GM21381 (cell line): ENCODE measurements around the gene TBX19.

Experiments used
- ATAC-seq: cut with Tn5 transposase; IDR thresholded peaks from one replicate; pipeline ENCODE4 v1.9.1; 2021; ENCODE audit warnings: mild to moderate bottlenecking, moderate library complexity; ENCODE audit not compliant: unreplicated experiment

Gene TBX19

DNA sequence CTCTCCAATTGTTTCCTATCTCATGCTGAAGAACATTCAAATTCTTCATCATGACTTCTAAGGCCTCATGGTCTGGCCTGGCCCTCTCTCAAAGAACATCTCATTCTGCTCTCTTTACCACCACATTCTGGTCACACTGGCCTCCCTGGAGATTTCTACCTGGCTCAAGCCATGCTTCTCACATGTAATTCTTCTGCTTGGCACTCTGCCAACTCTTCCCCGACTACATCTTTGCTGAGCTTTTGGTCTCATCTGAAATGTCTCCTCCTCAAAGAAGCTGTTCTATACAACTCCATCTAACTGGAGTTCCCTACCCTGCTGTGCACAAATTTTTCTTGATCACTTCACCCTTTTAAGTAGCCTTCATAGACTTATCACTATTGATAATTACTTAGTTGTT is 1.4 kb upstream of the TBX19 start:
- no peak for ATAC-seq

DNA sequence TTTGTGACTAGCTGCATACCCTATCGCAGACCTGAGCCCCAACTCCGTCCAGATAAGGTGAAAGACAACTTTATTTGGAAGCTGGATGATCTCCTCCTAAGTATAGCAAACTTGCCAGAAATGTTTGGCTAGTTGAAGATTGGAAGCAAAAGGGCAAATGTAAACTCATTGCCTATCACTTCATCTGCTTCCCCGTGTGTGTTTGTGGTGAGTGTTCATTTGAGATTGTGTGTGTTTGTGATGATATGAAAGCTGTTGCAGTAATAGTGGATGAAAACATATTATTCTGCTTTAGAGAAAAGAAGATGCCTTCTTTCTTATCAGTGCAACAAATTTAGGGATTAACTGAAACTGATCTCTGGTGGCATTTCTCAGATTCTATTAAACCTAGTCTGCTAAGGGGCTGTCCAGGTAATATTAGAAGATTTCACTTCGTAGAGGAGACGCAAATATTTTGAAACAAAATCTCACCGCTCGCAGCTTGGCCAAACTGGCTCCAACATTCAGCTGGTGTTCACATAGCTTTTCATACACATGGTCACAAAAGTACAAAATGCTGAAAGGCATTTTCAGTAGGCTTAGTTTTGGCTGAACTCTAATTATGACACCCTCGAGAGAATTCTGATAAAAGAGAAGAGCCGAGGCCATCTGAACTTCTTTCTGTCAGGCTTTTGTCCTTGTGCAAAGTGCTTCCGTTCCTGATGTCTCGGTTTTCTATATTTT is 1.1 kb downstream of the TBX19 start:
- no peak for ATAC-seq

DNA sequence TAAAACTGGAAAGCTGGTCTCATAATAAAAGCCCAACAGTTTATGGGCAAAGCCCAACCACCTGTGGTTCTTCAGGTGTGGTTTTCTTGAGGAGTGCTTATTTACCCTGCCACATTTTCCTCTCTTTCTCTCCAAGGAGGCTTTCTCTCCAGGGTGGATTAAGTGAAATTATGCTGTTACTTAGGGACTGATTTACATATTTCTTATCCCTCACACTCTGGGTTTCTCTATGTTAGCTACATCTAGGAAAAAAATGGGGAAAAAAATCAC is 4.8 kb downstream of the TBX19 start:
- no peak for ATAC-seq

DNA sequence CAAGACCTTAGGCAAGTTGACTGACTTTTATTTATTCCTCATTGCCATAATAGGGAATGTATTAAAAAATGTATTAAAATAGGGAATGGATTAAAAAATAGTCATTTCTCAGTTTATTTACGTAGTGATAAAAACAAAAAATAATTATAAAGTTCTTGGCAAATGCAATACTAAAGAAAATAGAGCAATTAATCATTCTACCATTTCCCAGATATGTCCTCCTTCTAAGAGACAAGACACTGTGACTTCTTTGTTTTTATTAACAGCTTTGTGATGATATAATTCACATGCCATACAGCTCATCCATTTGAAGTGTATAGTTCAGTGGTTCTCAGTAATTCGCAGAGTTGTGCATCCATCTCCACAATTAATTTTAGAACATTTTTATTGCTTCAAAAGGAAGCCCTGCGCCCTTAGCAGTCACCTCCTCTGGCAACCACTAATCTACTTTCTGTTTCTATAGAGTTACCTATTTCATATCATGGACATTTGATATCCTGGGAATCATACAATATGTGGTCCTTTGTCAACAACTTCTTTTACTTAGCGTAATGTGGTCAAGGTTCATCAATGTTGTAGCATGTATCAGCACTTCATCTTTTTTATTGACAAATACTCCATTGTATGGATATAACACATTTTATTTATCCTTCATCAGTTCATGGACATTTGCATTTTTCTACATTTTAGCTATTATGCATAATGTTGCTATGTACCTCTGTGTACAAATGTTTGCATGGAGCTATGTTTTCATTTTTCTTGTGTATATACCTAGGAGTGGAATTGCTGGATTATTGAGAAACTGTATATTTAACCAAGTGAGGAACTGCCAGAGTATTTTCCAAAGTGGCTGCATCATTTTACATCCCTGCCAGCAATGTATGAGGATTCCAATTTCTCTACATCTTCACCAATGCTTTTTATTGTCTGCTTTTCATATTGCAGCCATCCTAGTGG is 5.6 kb downstream of the TBX19 start:
- ATAC-seq, result no peak

DNA sequence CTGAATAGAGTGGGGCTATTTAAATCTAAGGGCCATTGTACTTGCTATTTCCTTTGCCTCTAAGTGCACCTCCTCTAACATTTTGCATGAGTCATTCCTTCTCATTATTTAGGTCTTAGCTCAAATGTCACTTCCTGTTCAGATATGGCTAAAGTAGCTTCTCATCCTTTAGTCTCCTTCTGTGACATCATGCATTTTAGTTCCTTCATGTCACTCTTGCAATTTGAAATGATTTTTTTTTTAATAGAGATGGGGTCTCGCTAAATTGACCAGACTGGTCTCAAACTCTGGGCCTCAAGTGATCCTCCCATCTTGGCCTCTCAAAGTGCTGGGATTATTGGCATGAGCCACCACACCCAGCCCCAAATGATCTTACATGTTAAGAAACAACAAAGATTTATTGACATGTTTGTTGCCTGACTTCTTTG is 6.6 kb downstream of the TBX19 start:
- ATAC-seq, result no peak

DNA sequence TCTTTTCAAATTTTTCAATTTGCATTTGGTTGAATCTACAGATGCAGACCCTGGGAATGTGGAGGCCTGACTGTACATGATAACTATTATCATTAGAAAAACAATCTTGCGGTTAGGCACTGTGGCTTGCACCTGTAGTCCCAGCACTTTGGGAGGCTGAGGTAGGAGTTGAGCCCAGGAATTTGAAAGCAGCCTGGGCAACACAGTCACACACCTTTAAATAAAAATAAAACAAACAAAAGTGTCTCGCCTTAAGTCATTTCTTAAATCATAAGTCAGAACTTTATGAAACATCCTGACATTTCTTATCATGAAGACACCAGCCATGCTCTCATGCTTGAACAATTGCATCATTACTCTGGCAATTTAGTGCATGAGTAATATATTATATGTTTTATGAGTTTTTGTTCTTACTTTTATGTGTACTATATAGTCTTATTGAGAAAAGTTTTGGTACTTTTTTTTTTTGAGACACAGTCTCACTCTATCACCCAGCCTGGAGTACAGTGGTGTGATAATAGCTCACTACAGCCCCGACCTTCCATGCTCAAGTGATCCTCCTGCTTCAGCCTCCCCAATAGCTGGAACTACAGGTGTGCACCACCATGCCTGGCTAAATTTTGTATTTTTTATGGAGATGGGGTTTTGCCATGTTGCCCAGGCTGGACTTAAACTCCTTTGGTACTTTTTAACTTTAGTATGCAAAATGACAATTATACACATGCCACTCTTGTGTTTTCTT is 7.8 kb downstream of the TBX19 start:
- ATAC-seq, result no peak

DNA sequence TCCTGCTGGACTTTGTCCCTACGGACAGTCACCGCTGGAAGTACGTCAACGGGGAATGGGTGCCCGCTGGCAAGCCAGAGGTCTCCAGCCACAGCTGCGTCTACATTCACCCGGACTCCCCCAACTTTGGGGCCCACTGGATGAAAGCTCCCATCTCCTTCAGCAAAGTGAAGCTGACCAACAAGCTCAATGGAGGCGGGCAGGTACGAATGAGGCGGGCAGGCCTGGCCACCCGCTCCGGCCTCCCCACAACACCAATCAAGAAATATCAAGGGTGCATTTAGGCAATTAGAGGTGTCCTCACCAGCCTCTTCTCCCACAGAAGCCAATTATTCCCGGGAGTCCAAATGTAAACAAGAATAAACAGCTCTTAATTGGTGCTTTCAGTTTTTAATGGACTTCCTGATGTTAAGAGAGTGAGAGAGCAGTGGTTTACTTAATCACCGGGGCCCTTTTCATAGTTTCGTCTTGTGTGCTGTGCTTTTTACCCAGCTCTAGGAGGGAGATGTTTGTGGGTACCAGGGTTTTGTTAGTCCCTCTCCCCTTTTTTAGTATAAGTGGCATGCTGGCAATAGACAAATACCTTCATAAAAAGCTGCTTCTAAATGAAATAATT is 10.7 kb downstream of the TBX19 start:
- no peak for ATAC-seq

DNA sequence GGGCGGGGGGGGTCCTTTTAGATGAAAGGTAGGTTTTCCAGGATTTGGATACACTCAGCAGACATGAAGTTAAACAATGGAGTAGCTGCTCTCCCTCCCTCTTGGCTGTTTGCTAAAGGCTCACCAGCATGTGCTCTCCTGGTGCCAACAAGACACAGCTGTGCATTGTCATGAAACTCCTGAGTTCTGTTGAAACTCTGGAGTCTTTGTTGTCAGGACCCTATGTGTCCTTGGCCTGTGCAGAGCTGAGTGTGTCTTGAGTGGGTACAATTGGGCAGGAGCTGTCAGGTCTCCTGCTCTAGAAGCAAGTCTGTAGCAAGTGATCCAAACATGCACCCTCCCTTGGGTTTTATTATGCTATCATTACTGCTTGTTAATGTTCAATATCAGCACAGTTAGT is 12.7 kb downstream of the TBX19 start:
- ATAC-seq, result no peak

DNA sequence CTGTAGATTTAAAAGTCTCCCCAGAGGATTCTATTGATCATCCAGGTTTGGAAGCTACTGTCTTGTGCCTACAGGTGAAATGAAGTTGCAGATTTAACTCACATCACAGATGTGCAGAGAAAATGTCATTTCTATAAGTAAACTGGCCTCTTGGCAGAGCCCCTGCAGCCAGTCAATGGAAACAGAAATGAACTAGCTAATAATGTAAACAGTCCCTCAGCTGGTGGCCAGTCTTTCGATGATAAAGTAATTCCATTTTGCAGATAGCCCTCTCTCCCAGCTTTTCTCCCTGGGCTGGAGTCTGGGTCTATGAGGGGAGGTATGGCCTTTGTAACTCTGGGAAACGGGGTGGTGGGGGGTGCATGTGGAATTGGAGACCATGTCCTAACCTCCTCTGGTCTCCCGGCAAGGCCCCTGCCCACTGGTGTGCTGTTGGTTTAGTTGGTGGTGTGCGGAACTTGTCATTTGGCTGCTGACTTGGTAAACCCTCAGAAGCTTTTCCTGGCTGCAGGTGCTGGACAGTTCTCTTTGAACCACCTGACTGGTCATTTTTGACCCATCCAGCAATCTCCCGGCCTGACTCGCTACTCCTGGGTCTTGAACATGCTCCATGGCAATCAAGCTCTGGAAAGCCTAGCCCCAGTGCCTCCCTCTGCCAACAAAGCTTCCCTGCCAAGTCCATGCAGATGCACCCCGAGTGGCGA is 14.9 kb downstream of the TBX19 start:
- no peak for ATAC-seq

DNA sequence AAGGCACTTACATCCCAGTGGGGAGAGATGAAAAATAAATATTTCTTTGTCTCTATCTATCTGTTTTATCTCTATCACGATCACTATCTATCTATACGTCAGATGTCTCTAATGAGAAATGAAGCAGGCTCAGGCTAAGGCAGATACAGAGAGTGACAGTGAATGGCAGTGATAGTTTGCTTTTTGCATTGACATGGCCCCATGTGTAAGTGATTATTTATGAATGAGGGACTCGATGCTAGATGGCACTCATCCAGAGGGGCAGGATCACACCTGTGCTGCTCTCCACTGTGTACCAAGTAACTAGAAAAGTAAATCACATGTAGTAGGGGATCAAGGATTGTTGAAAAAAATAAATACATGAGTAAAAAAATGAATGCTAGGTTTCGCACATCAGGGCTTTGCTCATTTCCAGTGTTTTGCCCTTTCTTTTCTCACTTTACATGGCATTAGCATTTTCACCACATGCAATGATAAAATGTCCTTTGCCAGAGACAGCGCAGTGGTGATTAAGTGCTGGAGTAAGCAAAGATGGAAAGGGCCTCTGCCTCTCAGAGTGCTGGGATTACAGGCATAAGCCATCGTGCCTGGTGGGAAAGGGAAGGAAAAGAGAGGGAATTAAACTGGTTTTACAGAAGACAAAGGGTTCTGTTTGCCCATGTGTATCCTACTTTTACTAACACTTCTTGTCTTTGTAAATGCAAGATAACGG is 16.5 kb downstream of the TBX19 start:
- no peak for ATAC-seq

DNA sequence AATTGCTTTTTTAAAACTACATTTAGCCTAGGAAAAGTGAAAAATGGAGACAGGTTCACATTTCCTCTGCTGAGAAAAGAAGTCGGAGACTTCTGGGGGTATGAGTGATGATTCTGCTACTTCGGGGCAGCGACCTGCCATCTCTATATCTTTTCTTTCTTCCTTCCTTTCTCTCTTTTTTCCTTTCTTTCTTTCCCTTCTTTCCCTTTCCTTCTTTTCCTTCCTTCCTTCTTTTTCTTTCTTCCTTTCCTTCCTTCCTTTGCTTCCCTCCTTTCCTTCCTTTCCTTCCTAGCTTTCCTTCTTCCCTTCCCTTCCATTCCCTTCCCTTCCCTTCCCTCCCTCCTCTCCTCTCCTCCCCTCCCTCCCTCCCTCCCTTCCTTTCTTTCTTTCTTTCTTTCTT is 17.8 kb downstream of the TBX19 start:
- ATAC-seq, result no peak

DNA sequence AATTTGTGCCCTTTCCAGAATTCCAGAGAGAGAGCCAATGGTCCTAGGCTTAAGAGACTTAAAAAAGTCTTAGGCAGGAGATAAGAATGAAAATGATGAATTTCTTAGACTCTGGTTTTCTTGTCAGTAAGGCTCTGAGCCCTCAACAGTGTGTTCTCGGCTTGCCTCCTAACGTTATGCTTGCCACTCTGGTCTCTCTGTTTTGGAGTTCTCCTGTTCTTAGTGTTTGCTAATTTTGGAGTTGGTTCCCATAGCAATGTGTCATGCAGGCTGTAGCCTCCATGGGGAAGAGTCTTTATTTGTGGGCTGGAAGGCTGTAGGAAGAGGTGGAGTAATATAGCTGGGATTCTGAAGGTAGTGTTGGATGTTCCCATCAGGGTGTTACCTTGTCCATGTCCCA is 19.9 kb downstream of the TBX19 start:
- no peak for ATAC-seq

DNA sequence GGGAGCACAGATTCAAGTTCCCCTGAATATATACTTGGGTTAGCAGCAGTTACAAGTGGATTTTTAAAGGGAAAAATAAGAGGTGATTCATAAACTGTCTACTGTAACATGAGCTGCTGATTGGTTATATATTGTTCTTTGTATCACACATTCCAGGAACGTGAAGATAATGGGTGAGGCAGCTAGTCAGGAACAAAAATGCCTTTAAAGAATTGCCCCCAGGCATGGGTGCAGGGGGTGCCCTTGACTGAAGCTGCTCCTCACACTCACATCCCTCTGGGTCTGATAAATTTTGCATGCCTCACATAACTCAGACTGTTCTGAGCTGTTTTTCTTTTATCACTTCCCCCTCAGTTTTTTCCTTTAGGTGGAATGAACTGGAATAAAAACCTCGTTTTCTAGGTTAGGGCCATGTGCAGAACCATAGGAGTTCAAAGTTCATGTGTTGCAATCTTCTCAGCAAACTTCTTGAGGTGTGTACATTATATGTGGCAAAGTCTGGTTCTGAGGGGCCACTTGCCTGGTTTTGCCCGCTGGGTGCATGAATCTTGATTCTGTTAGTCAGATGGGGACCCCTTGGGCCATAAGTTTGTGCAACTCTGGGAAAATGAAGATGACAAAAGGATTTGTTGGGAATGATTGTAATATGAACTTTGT is 21.1 kb downstream of the TBX19 start:
- no peak for ATAC-seq

DNA sequence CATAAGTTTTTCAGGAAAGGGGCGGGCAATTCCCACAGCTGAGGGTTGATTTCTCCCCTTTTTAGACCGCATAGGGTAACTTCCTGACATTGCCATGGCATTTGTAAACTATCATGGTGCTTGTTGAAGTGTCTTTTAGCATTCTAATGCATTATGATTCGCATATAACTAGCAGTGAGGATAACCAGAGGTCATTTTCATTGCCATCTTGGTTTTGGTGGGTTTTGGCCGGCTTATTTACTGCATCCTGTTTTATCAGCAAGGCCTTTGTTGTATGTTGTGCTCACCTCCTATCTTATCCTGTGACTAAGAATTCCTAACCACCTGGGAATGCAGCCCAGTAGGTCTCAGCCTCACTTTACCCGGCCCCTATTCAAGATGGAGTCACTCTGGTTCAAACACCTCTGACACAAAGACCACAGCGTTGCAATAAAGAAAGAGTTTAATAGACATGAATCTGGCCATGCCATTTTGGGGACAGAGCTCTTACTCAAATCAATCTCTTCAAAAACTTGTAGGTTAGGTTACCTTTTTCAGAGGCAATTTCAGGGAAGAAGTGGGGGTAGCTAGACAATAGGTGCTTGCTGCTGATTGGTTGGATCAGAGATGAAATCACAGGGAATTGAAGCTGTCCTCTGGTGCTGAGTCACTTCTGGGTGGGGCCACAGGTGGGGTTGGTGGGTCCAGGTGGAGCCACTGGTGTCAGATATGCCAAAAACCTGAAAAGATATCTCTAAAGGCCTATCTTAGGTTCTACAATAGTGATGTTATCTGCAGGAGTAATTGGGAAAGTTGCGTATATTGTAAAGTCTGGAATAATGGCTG is 23.3 kb downstream of the TBX19 start:
- ATAC-seq, result no peak

DNA sequence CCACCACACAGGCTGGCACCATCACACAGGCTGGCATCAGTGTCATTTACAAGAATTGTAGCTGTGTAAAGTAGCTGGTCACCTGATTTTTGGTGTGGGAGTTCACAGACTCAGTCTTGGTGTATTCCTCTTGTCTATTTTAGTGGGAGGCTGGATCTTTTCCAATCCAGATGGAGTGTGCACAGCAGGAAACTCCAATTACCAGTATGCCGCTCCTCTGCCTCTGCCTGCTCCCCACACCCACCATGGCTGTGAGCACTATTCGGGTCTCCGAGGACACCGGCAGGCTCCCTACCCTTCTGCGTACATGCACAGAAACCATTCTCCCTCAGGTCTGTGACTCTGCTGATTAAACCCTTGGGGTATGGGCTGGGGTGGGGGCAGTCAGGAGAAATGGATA is 24.2 kb downstream of the TBX19 start:
- no peak for ATAC-seq

DNA sequence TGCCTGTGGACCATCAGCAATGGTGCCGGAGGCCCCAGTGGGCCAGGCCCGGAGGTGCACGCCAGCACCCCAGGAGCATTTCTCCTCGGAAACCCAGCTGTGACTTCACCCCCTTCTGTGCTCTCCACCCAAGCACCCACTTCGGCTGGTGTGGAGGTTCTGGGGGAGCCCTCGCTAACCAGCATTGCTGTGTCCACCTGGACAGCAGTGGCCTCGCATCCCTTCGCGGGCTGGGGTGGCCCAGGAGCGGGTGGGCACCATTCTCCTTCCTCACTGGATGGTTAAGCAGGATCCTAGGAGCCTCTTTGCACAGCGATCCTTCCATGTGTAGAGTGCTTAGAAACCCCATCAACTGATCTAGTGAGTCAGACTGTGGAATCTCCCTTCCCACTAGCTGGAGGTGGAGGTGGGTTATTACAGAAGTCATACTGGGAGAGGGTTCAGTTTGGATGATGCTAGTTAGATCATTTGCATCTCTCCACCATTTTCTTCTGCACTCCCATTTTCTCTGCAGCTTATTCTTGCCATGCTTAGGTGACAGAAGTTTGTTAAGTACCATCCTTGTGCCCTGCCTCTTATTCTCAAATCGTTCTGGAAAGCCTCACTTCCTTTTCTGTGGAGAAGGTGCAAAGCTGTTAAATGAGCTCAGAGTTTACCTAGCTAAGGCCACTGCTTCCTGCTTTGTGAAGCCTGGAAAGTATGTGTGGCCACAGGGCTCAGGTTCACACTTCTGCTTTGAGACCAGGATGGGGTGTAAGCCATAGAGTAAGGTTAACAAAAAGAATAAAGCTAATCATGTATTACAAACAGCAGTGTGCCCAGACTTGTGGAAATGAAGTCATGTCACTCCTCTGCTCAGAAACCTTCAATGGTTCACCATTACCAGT is 32.3 kb downstream of the TBX19 start:
- no peak for ATAC-seq

DNA sequence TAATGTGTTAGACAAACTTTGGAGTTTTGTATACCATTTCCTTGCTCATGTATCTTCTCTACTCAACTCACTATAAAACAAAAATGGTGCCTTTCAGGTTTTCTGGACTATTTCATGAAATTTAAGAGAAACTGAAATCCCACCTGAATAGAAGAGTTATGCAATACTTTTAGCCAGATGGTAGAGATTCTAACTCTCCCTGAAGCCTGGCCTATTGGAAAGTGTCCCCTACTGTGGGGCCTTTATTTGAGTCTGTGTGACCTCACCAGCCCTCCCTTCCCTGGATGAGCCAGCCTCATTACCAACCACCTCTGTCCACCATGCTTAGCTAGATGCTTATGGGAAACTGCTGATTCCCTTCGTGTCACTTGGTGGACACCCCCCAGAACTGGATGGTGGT is 35.5 kb downstream of the TBX19 start:
- no peak for ATAC-seq

DNA sequence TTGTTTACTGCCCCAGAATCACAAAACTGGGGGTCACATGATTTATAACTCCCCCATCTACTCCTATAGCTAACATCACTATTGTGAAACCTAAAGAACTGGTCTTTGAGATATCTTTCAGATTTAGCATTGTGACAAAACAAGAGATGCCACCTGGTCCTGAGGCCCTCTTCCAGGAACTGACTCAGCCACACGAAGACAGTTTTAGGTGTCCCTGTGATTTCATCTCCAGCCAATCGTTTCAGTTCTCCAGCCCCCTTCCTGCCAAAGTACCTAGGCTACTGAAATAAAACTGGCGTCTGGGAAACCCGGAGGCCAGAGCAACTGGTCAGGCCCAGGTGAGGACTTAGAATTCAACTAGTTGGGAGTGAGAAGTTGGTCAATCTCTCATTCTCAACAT is 36.6 kb downstream of the TBX19 start:
- no peak for ATAC-seq
